T follicular helper cell (primary cell): ENCODE results near the gene FA2H.
"Not testable (repeated sequence)": the region's sequence is repeated elsewhere in the genome, so short reads cannot be mapped to it uniquely, and the experiment has no call there.

Experiments used
- DNase-seq: peaks from one replicate; pipeline ENCODE4 v3.0.0-alpha.2; 2020; ENCODE audit warnings: low read depth

FA2H gene

DNA sequence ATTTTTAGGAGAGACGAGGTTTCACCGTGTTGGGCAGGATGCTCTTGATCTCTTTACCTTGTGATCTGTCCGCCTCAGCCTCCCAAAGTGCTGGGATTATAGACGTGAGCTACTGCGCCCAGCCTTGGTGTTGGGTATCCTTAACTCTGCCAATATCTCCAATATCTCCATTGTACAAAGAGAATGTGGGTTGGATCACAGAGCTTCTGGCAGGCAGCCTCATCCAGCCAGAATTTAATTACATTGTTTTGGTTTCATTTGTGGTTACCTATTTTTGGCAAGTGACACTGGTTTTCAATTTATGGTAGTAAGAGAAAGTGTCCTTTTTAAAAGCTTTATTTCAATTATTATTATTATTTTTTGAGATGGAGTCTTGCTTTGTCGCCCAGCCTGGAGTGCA, 93.9 kb downstream of the FA2H start:
- no peak for DNase-seq

DNA sequence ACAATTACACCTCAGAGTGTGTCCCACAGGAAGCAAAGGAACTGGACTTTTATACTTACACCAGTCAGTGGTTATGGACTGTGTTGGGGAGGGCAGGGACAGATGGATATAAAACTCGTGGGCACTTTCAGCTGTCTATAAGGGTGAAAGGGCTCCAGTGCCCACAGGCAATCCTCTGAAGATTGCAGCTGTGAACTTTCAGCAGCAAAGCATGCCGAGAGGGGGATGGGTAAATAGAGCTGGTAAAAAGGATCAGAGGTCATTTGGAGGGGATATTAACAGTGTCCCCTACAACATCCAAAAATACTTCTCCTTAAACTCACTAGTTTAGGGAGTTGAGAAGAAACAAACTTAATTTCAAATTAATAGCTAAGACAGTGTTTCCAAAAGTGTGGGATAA, 94.6 kb downstream of the FA2H start:
- DNase-seq: no peak

DNA sequence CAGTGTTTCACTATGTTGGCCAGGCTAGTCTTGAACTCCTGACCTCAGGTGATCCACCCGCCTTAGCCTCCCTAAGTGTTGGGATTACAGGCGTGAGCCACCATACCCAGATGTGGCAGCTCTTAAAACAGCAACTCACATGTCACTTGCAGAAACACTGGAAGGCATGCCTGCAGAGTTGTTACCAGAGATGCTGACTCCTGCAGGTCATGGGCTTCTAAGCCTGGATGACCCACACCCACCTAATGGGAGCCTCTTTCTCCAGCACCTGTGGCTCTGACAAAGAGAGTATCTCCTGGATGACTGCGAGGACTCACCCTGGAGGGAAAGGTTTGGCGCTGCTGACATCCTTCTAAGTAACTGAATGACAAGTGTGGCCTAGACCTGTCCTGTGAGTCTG, 96.8 kb downstream of the FA2H start:
- no peak for DNase-seq

DNA sequence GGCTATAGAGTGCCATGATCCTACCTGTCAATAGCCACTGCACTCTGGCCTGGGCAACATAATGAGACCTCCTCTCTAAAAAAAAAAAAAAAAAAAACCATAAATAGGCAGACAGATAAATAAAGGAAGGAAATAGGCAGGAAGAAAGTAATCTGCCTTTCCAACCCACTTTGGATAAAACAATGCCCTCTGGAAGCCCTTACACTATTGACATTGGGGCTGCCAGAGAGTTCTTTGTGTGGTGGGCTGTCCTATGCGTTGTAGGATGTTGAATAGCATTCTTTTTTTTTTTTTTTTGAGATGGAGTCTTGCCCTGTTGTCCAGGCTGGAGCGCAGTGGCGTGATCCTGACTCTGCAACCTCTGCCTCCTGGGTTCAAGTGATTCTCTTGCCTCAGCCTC, 100.7 kb downstream of the FA2H start:
- DNase-seq: no peak

DNA sequence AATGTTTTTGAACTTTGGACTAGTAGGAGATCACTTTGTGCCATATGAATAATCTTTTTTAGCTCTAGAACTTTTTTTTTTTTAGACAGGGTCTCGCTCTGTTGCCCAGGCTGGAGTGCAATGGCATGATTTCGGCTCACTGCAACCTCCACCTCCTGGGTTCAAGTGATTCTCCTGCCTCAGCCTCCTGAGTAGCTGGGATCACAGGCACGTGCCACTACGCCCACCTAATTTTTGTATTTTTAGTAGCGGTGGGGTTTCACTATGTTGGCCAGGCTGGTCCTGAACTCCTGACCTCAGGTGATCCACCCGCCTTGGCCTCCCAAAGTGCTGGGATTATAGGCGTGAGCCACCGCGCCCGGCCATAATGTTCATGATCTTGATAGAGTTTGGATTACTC, 105.7 kb downstream of the FA2H start:
- not testable (repeated sequence) for DNase-seq

DNA sequence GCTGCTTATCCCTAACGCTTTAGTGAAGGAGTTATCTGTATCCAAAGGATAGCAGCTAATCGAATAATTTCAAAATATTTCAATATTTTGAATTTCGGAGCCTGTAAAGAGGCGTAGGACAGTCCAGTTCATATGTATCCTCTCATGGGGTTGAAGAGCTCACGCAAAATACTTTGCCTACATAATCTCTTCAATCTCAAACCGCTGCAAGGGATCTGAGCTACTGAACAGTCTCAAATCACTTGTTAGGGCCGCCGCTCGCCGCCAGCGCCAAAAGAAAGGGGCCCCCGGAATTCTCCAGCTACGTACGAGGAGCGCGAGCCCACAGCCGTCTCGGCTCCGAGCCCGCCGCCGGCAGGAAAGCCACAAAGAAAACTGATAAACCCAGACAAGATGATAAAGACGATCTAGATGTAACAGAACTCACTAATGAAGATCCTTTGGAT, 107.3 kb downstream of the FA2H start:
- no peak for DNase-seq

DNA sequence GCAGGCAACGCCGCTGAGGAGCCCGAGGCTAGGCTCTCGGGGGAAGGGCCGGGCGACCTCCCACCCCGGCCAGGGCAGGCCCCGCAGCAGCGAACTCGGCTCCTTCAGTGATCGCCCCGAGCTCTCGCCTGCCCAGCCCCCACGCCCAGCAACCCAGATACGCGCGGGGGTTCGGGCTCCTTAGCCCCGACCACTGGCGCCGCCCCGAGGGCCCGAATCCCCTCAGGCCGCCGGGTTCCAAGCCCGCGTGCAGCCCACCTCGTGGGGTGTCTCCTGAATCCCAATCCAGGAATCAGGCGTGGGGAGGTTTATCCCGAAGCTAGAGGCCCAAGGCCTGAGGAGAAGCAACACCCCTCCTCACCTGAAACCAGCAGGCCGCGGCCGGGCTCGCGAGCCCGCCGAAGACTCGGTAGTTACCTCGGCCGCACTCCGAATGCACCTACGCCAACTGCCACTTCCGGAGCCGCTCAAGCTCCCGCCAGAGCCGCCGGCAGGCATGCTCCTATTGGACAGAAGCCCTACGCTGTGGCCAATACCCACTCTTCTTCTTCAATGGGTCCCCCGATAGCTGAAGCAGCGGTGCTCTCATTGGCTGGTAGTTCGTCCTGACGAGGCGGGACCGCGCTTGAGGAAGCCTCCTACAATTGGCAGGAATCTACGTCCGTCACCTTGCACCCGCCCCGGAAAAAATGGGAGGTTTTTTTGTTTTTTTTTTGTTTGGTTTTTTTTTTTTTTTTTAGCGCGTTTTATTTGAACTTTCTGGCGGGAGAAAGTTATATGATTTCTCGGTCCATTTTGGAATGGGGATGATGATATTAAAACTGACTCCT, 108.0 kb downstream of the FA2H start, which contains the start of gene RFWD3:
TSS of gene RFWD3 (minus strand) at position 453 of the 830 bp plus-strand sequence. CDS start 5,428 bp downstream, outside the sequence.
- peak; percentile 96 for DNase-seq

DNA sequence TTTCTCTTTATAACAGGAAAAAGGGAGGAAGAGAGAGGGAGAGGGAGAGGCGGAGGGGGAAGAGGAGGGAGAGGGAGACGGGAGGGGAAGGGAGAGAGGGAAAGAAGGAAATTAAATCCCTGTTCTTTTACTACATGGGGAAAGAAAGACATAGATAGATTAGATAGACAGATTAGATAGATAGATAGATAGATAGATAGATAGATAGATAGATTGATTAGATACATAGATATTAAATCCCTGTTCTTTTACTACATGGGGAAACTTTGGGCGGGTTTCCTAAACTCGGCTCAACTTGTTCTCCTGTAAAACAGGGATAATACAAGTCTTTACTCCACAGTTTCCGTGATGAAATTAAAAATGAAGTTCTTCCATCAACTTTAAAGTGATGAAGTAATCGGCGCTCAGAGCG, 108.6 kb downstream of the FA2H start:
- no peak for DNase-seq
